HL-60 (cell line): ENCODE results near the gene DRC7.

ENCODE experiments used
- DNase-seq, 2 experiments: peaks; one replicate each; pipeline ENCODE4 v3.0.0-alpha.2; 2010 to 2020; ENCODE audit warnings: low read depth in 1 of 2, low spot score in 1 of 2
- H3K27ac ChIP-seq: fragments of 250-450 bp; sonication (Bioruptor Pico); replicated peaks from 2 replicates; pipeline ENCODE4 v1.5.1; 2020; ENCODE audit warnings: mild to moderate bottlenecking, moderate library complexity
- H3K27me3 ChIP-seq: fragments of 250-450 bp; sonication (Bioruptor Pico); 2 replicates; pipeline ENCODE4 v1.5.1; 2021; ENCODE audit warnings: mild to moderate bottlenecking, moderate library complexity; ENCODE audit not compliant: insufficient read depth, poor library complexity, severe bottlenecking
- H3K4me3 ChIP-seq: replicated peaks from 2 replicates; pipeline ENCODE4 v1.5.1; 2011; ENCODE audit warnings: mild to moderate bottlenecking, control low read depth, low read length; ENCODE audit not compliant: insufficient read depth
- GABPA ChIP-seq: IDR thresholded peaks from 2 replicates; pipeline ENCODE4 v1.6.1; 2012; ENCODE audit warnings: low read depth
- POLR2AphosphoS5 ChIP-seq: IDR thresholded peaks from 2 replicates; pipeline ENCODE4 v1.6.1; 2012; ENCODE audit warnings: low read depth
- REST ChIP-seq: IDR thresholded peaks from 2 replicates; pipeline ENCODE4 v1.6.1; 2012; ENCODE audit warnings: low read depth; ENCODE audit not compliant: insufficient replicate concordance
- SPI1 ChIP-seq: IDR thresholded peaks from 2 replicates; pipeline ENCODE4 v1.6.1; 2012; ENCODE audit warnings: low read depth, mild to moderate bottlenecking, borderline replicate concordance
- TF ChIP-seq, protein P1 (sequence below): IDR thresholded peaks from one replicate; pipeline ENCODE4 v1.5.1; 2011; ENCODE audit warnings: low read length, control low read depth, inconsistent platforms; ENCODE audit not compliant: insufficient read depth

The DRC7 gene

GRCh38 chr16:57698812-57699405, 4.3 kb downstream of the DRC7 start:
- TF ChIP-seq SPI1 (no peak), GABPA (no peak)
- Histone ChIP-seq H3K4me3 (no peak overlapping the region), H3K27me3 (no peaks in the 10 kb centered on the region), H3K27ac (no peak overlapping the region)
- DNase-seq, result no peak

DNA sequence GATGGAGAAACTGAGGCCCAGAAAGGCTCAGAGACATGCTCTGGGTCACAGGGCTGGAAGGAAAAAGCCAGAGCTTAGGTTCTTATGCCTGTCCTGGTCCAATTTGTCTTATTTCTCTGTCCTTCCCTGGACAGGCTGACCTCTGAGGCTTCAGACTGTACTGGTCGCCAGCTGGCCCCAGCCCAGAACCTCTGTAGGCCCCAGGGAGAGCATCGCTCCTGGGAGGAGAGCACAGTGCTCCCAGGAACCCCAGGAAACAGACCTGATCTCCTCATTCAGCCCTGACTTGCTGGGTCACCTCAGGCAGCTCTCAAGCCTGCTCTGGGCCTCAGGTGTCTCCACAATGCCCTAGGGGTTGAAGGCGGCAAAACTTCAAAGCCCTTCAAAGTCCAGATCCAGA, 4.9 kb downstream of the DRC7 start:
- DNase-seq, result no peak
- Histone ChIP-seq H3K27me3 (no peaks in the 10 kb centered on the region), H3K4me3 (no peak overlapping the region), H3K27ac (no peak overlapping the region)
- TF ChIP-seq REST (no peak), POLR2AphosphoS5 (no peak), GABPA (no peak), SPI1 (no peak)
- TF ChIP-seq, protein P1, sequence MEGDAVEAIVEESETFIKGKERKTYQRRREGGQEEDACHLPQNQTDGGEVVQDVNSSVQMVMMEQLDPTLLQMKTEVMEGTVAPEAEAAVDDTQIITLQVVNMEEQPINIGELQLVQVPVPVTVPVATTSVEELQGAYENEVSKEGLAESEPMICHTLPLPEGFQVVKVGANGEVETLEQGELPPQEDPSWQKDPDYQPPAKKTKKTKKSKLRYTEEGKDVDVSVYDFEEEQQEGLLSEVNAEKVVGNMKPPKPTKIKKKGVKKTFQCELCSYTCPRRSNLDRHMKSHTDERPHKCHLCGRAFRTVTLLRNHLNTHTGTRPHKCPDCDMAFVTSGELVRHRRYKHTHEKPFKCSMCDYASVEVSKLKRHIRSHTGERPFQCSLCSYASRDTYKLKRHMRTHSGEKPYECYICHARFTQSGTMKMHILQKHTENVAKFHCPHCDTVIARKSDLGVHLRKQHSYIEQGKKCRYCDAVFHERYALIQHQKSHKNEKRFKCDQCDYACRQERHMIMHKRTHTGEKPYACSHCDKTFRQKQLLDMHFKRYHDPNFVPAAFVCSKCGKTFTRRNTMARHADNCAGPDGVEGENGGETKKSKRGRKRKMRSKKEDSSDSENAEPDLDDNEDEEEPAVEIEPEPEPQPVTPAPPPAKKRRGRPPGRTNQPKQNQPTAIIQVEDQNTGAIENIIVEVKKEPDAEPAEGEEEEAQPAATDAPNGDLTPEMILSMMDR, result no peak

- Histone ChIP-seq H3K27me3 (no peaks in the 10 kb centered on the region), H3K4me3 (no peak overlapping the region), H3K27ac (no peak overlapping the region)
- TF ChIP-seq REST (no peak), POLR2AphosphoS5 (no peak), SPI1 (no peak), GABPA (no peak)
- TF ChIP-seq, protein P1, result no peak
- DNase-seq, result no peak
Observed at GRCh38 chr16:57699899-57700298, 5.3 kb downstream of the DRC7 start.

- Histone ChIP-seq H3K27ac (no peak overlapping the region), H3K27me3 (no peaks in the 10 kb centered on the region), H3K4me3 (no peak overlapping the region)
- TF ChIP-seq REST, result no peak
- TF ChIP-seq SPI1, result no peak
- DNase-seq, result no peak
Observed at GRCh38 chr16:57700781-57701551, 6.4 kb downstream of the DRC7 start.
